Measurements from ENCODE around the gene FMN1. TPM values are rescaled to one million over a fixed set of nuclear protein-coding genes. Genes with fewer than 3 reads are reported as not detected.

The FMN1 gene
- total RNA-seq, 2 donors from 2014 or later: 1.1 to 4.5 TPM

GRCh38 chr15:33171202-33171601 lies 23.3 kb downstream of the FMN1 start:
- DNase-seq (ENCODE audit: low spot score in 2 of 2): no peak
- H3K36me3 Mint-ChIP-seq: peaks cover 0 to 6% of the 10 kb centered on the region in 2 donors
- no peak overlapping the region for H3K27ac Mint-ChIP-seq
- no peak for ATAC-seq
- H3K9me3 Mint-ChIP-seq: no peaks in the 10 kb centered on the region

- ATAC-seq (no peak), DNase-seq (ENCODE audit: low spot score in 2 of 2) (no peak)
- Mint-ChIP-seq H3K36me3 (peaks cover 0 to 6% of the 10 kb centered on the region in 2 donors), H3K27ac (no peak overlapping the region), H3K9me3 (no peaks in the 10 kb centered on the region)
Observed at GRCh38 chr15:33169625-33170024, 24.9 kb downstream of the FMN1 start.

- DNase-seq (ENCODE audit: low spot score in 2 of 2) (no peak), ATAC-seq (no peak)
- H3K9me3 Mint-ChIP-seq: no peaks in the 10 kb centered on the region
- H3K27ac Mint-ChIP-seq: no peak overlapping the region
- peaks cover 0 to 6% of the 10 kb centered on the region in 2 donors for H3K36me3 Mint-ChIP-seq
Observed at GRCh38 chr15:33168444-33168843, 26.1 kb downstream of the FMN1 start.

DNA sequence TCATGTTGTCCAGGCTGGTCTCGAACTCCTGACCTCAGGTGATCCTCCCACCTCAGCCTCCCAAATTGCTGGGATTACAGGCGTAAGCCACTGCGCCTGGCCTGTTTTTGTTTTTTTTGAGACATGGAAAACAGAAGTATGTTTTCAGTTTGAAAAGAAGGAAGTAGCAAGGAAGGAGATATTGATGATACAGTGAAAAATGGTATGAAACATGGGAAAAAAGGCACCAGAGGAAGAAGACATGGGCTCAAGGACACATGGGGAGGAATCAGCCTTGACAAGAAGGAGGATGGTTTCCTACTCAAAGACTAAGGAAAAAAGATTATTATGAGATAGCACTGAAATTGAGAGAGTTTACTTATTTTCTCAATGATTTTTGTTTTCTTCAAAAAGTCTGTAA lies 30.7 kb downstream of the FMN1 start:
- Mint-ChIP-seq H3K36me3 (peaks cover 0 to 6% of the 10 kb centered on the region in 2 donors), H3K27ac (no peak overlapping the region), H3K9me3 (no peaks in the 10 kb centered on the region)
- ATAC-seq: no peak
- DNase-seq (ENCODE audit: low spot score in 2 of 2): no peak

- H3K36me3 Mint-ChIP-seq: no peaks in the 10 kb centered on the region
Observed at GRCh38 chr15:33161209-33161608, 33.3 kb downstream of the FMN1 start.

DNA sequence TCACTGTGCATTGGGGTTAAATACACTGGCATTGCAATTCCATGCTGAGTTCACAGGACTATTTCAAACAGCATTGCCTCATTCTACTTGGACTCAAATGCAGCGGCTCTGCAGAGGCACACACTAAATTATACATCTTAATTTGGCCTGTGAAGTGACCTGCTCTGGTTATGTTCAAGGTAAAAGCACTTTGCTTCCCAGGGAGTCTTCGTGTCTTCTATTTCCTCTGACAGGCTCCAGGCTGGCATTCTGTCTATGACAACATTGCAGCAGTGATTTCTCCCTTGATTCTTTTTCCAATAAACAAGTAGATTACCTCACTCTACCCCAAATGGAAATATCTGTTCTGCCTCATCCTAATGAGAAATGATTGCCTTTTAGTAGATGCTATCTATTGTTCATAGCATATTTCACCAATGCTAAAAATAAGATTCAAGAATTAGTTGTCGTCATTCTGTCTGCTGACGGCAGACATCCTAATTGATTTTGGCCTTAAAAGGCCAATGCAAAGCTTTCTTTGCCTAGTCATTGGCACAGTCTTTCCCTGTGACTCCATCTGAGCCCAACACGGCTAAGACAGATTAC lies 33.8 kb downstream of the FMN1 start:
- no peak overlapping the region for H3K27ac Mint-ChIP-seq
- DNase-seq (ENCODE audit: low spot score in 2 of 2) (no peak), ATAC-seq (no peak)
- H3K9me3 Mint-ChIP-seq: no peaks in the 10 kb centered on the region
- H3K36me3 Mint-ChIP-seq: no peaks in the 10 kb centered on the region

More at GRCh38 chr15:33161209-33161608, 33.3 kb downstream of the FMN1 start:
- H3K27ac Mint-ChIP-seq: no peak overlapping the region
- ATAC-seq (no peak), DNase-seq (ENCODE audit: low spot score in 2 of 2) (no peak)
- H3K9me3 Mint-ChIP-seq: no peaks in the 10 kb centered on the region

DNA sequence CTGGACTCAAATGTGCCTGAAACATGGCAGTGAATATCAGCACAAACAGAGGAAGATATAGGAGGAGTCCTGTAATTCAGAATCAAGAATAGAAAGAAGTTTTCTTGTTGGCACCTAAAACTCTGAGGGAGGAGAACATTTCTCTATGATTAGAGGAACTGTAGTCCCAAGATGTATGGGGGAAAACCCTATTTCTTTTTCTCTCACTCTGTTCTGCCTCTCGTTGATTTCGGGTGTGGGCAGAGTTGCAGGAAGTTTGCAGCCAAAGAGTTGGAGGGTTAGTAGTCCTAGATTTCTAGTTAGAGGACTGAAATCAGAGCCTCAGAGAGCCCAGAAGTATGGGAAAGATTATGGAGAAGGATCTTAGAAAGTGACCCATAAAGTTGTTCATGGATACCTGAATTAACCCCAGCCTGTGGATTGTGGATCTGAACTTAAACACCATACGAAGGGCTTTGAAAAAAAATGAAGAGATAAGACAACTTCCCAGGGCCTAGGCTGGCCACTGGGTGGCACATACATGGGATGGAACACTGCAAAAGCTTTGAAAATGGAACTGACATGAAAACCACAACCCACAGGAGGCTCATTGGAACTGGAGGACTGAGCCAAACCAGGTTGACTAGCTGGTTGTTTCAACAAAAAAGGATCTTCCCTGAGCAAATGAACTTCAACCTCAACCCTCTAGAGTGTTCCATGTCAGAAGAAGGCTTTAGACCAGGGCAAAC lies 34.6 kb downstream of the FMN1 start:
- no peaks in the 10 kb centered on the region for H3K36me3 Mint-ChIP-seq
- H3K27ac Mint-ChIP-seq: no peak overlapping the region
- H3K9me3 Mint-ChIP-seq: no peaks in the 10 kb centered on the region
- DNase-seq (ENCODE audit: low spot score in 2 of 2) (no peak), ATAC-seq (no peak)

- ATAC-seq (no peak), DNase-seq (ENCODE audit: low spot score in 2 of 2) (no peak)
- Mint-ChIP-seq H3K9me3 (no peaks in the 10 kb centered on the region), H3K36me3 (no peaks in the 10 kb centered on the region), H3K27ac (no peak overlapping the region)
Observed at GRCh38 chr15:33158366-33158765, 36.1 kb downstream of the FMN1 start.

GRCh38 chr15:33157371-33158037 lies 37.0 kb downstream of the FMN1 start:
- ATAC-seq (no peak), DNase-seq (ENCODE audit: low spot score in 2 of 2) (no peak)
- H3K36me3 Mint-ChIP-seq: no peaks in the 10 kb centered on the region
- H3K27ac Mint-ChIP-seq: no peak overlapping the region
- no peaks in the 10 kb centered on the region for H3K9me3 Mint-ChIP-seq

- ATAC-seq: no peak
- Mint-ChIP-seq H3K9me3 (no peaks in the 10 kb centered on the region), H3K27ac (peak overlapping the region in 1 of 2 donors; percentile 57), H3K36me3 (no peaks in the 10 kb centered on the region)
- DNase-seq (ENCODE audit: low spot score in 2 of 2): no peak
Observed at GRCh38 chr15:33155691-33156420, 38.7 kb downstream of the FMN1 start.

GRCh38 chr15:33154351-33155166 lies 40.0 kb downstream of the FMN1 start:
- peak in 1 of 2 donors; percentile 64 for ATAC-seq
- no peak overlapping the region for H3K27ac Mint-ChIP-seq
- no peaks in the 10 kb centered on the region for H3K36me3 Mint-ChIP-seq
- H3K9me3 Mint-ChIP-seq: no peaks in the 10 kb centered on the region
- DNase-seq (ENCODE audit: low spot score in 2 of 2): no peak

GRCh38 chr15:33153548-33153947 lies 41.0 kb downstream of the FMN1 start:
- Mint-ChIP-seq H3K27ac (no peak overlapping the region), H3K9me3 (no peaks in the 10 kb centered on the region), H3K36me3 (peaks cover 0 to 1% of the 10 kb centered on the region in 2 donors)
- DNase-seq (ENCODE audit: low spot score in 2 of 2): no peak
- ATAC-seq: no peak

- Mint-ChIP-seq H3K36me3 (peaks cover 0 to 4% of the 10 kb centered on the region in 2 donors), H3K9me3 (no peaks in the 10 kb centered on the region), H3K27ac (no peak overlapping the region)
- ATAC-seq: no peak
- DNase-seq (ENCODE audit: low spot score in 2 of 2): no peak
Observed at GRCh38 chr15:33152502-33153109, 41.9 kb downstream of the FMN1 start.

DNA sequence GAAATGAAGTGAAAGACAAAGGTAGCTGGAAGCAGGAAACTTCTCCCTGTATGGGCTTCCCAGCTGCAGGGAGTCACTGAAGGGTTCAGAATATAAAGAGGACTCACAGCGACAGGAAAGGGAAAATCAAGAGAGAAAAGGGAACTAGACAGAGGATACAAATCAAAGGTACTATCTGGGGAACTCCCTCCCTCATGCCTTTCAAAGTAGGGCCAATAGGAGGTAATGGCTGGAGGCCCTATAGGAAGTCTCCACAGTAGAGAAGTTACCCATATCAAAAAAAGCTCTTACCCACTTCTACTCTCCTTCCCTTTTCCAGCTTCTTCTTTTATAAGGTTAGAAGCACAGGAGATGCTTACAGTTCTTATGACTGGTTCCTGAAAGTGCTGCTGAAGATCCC lies 43.5 kb downstream of the FMN1 start:
- Mint-ChIP-seq H3K27ac (no peak overlapping the region), H3K36me3 (peaks cover 0 to 4% of the 10 kb centered on the region in 2 donors), H3K9me3 (no peaks in the 10 kb centered on the region)
- no peak for DNase-seq (ENCODE audit: low spot score in 2 of 2)
- ATAC-seq: no peak

DNA sequence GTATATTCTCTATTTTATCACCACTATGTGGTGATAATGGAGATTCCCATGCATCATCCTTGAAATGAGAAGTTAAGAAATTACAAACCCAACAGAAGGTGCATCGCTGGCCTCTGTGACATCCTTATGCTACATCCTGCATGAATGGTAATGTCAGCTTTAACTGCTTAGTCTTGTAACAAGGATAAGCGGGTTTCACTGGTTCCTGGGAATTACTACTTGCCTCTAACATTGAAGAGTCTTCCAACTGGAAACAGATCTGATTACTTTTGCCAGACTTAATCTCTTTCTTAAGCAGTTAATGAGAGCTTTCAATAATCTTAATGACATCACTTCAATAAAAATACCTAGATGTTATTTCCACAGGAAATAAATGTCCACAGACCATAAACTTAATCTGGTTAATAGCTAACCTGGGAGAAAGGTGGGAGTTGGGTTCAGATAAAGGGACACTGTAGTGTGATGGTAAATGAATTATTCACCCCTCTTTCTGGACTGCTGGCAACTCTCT lies 44.0 kb downstream of the FMN1 start:
- Mint-ChIP-seq H3K9me3 (no peaks in the 10 kb centered on the region), H3K36me3 (peaks cover 0 to 8% of the 10 kb centered on the region in 2 donors), H3K27ac (no peak overlapping the region)
- ATAC-seq (no peak), DNase-seq (ENCODE audit: low spot score in 2 of 2) (no peak)

GRCh38 chr15:33149919-33150318 lies 44.6 kb downstream of the FMN1 start:
- DNase-seq (ENCODE audit: low spot score in 2 of 2): no peak
- Mint-ChIP-seq H3K9me3 (no peaks in the 10 kb centered on the region), H3K27ac (no peak overlapping the region), H3K36me3 (peaks cover 0 to 8% of the 10 kb centered on the region in 2 donors)
- no peak for ATAC-seq

Measured in activated naive CD4-positive, alpha-beta T cell treated with anti-CD3 and anti-CD28 coated beads, Interleukin-2, amount 50 U/mL, for 72 hours (primary cell).